Transverse colon (tissue), 4 donors: Measurements from ENCODE around the gene BMERB1.

Experiments used
- CTCF ChIP-seq, 5 experiments: fragments of 200-600 bp in 3 of 5; fragments of 450-650 bp in 2 of 5; sonication (generic) in 3 of 5; IDR thresholded peaks; 1 replicate in 2 of 5; 2 replicates in 3 of 5; pipeline ENCODE4 v1.5.1; 2016 to 2017; ENCODE audit warnings: antibody characterized with exemption in 5 of 5, inconsistent platforms in 3 of 5, mild to moderate bottlenecking in 2 of 5, moderate library complexity in 1 of 5
- EP300 ChIP-seq: sonication (generic); formaldehyde crosslinking; IDR thresholded peaks from one replicate; pipeline ENCODE4 v1.6.1; 2017; ENCODE audit warnings: antibody characterized with exemption, low read depth
- POLR2AphosphoS5 ChIP-seq, 3 donors: sonication (generic); formaldehyde crosslinking; IDR thresholded peaks; one replicate each; pipeline ENCODE4 v1.6.1; 2016; ENCODE audit warnings: antibody characterized with exemption in 3 of 3

GRCh38 chr16:15439521-15439920, 5.1 kb downstream of the BMERB1 start:
- no peak for TF ChIP-seq CTCF (IDR thresholded peaks at IDR 0.05)
- no peak for TF ChIP-seq EP300
- TF ChIP-seq POLR2AphosphoS5 (IDR thresholded peaks at IDR 0.05): no peak
